GM19324 (cell line): ENCODE data around the gene NUDCD3.

Experiments used
- ATAC-seq: cut with Tn5 transposase; IDR thresholded peaks from one replicate; pipeline ENCODE4 v1.9.1; 2021; ENCODE audit warnings: mild to moderate bottlenecking, moderate library complexity; ENCODE audit not compliant: unreplicated experiment, low FRiP score

The NUDCD3 gene

DNA sequence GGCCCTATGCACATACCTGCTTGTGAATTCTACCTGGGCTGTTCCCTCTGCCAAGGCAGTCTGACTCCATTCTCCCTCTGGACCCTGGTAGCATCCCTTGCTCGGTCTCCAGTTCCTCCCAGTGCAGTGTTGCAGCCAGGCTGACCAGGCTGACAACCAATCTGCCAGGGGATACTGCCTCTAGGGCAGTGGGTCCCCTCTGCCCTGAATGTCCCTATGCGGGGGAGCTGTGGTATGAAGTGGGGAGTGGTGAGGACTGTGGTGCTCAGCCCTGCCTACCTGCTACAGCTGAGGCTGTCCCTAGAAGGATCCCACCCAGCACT is 117.1 kb downstream of the NUDCD3 start:
- no peak for ATAC-seq

DNA sequence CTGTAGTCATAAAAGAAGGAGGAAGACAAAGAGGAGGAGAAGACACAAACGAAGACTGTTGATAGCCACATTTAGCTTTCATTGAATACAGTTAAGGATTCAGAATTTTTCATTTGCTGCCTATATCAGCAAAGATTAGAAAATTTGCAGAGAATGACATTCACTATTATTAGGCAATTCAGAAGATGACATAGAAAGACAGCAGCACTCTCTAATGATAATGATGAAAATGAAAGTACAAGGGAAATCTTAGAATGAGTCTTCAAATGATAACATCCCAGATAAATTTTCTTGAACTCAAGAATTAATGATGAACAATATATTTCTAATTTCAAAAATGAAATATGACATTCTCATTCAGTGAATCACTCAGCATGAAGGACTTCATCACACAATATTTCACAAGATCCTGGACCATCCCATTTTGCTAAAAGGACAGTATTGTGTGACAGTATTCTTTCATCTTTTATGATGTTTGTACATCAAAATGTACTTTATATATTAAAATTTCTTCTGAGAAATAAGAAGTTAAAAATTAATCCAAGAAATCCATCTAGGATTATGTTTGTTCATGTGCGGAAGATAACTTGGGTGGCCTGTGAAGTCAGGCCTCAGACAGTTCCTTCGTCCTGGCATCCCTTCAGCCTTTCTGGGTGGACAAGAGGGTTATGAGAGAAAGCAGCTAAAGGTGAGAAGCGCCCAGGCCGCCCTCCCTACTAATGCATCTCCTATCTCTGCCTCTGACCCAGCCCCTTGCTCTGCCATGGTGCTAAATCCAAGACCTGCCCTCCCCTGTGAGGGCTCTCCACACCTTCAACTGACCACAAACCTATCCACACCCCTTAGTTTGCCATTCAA is 117.7 kb downstream of the NUDCD3 start:
- no peak for ATAC-seq

DNA sequence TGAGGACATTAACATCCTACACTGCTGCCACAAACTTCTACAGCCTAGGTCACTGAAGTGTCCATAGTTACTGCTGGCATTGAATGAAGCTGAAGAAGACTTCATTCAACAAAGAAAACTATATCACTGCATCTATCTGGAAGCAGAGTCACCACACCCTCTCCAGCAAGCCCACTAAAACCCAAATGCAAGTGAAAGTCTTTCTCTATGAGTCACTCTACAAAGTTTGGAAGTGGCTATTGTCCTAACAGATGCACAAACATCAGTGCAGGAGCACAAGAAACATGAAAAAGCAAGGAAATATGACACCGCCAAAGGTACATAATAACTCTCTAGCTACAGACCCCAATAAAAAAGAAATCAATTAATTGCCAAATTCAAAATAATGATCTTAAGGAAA is 121.6 kb downstream of the NUDCD3 start:
- no peak for ATAC-seq

DNA sequence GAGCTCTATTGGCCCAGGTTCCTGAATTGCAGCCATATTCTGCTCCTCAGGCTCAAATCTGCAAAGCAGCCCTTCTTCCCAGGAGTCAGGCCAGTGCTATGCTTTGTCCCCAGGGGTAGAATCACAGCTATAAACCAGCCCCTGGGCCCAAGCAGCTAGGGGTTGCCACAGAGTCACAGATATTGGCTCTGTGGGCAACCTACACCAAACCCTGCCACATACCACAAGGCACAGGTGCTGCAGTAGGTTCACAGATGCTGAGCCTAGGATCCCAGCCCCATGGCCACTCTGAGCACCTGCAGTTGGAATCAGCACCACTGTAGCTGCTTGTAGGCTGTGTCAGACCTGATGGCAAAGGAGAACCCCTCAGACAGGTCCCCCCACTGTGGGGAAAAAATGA is 122.0 kb downstream of the NUDCD3 start:
- ATAC-seq = no peak

DNA sequence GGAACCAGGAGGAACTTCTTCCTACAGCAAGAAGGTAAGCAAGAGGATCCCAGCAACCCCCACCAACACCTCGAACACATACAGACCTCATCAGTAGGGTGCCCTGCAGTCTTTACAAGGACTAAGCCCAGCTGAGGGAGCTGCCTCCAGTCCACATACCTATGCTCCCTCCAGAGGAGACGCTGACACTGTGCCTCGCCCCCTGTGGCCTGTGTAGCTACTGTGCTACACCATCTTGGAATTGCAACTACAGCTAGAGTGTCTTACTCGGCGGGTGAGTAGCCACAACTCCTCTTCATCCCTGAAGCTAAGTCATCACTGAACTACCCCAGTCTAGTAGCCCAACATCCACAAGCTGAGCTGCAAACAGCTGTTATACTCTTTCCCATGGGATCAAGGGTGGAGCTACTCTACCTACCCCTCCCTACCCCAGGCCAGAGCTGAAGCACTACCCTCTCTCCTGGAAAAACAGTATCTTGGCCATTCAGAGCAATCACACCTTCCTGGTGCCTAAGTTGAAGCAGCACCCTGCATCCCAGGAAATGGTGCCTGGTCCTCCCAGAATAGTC is 122.9 kb downstream of the NUDCD3 start:
- no peak for ATAC-seq

DNA sequence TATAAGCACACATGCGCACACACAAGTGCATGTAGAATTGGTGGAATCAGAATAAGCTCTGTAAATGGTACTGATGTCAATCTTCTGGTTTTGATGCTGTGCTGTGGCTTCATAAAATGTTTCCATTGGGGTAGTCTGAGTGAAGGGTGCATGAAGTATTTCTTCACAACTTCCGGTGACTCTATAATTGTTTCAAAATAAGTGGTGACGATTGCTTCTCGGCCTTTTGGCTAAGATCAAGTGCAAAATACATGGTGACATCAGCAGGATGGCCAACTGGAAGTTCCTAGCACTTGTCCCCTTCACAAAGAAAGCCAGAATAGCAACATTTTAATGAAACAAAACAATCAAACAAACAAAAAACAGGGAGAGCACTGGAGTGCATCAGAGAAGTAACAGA is 123.5 kb downstream of the NUDCD3 start:
- ATAC-seq = no peak

DNA sequence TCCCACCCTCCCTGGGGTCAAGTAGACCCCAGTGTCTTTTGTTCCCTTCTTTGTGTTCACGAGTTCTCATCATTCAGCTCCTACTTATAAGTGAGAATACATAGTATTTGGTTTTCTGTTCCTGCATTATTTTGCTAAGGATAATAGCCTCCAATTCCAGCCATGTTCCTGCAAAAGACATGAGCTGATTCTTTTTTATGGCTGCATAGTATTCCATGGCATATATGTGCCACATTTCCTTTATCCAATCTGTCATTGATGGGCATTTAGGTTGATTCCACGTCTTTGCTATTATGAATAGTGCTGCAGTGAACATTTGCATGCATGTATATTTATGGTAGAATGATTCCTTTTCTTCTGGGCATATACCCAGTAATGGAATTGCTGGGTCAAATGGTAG is 136.8 kb downstream of the NUDCD3 start:
- ATAC-seq = no peak

DNA sequence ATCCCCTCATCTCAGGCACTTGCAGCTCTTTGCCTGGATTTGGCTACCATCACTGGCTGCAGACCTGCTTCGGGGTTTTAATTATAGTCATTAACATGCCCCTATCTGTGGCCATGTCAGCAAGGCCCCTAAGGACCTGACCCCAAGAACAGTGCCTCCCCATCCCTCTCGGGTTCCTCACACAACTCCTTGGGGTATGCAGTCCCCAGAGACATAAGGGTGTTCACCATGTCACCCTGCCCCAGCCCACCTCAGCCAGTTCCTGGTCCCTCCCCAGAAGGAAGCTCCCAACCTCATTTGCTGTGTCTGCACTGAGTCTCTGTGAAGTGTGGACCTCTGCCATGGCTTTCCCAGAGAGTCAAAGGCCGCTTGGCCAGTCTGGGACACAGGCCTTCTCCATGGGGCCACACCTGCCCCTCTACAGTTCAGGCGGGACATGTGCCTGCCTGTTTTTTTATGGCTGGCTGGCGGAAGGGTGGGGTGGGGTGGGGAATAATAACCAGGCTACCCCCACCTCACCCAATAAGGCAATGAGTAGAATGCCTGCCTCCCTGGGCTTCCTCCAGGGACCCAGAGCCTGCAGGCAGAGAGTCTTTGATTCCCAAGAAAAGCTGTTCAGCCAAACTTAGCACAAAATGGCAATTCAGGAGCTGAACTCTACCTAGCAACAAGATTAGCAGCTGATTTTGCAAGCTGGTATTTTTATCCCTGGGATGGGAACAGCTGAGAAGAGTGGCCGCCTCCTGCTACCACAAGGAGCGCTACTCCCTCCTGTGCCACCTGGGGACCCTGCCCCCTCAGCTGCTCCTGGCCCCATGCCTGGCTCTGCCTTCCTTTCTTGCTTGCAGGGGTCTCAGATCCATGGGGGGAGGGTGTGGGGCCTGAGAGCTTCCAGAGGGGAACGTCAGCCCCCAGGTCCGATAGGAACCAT is 141.3 kb downstream of the NUDCD3 start:
- no peak for ATAC-seq

DNA sequence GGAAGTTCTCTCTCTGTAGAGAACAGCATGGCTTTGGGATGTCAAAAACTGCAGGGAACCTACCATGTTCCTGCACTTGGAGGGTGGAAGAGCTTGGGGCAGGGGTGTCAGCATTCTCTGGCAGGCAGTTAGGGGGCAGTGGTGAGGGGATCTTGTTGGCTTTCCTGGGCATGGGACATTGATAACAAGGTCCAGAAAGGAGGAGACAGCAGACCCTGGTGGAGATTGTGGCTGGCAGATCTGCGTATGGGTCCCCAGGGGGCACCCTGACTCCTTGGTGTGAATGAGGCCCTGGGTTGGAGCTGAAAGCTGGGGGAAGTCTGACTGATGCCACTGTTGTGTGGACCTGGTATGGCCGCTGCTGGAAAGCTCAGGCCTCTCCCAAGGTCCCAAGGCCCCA is 142.2 kb downstream of the NUDCD3 start:
- ATAC-seq = no peak

DNA sequence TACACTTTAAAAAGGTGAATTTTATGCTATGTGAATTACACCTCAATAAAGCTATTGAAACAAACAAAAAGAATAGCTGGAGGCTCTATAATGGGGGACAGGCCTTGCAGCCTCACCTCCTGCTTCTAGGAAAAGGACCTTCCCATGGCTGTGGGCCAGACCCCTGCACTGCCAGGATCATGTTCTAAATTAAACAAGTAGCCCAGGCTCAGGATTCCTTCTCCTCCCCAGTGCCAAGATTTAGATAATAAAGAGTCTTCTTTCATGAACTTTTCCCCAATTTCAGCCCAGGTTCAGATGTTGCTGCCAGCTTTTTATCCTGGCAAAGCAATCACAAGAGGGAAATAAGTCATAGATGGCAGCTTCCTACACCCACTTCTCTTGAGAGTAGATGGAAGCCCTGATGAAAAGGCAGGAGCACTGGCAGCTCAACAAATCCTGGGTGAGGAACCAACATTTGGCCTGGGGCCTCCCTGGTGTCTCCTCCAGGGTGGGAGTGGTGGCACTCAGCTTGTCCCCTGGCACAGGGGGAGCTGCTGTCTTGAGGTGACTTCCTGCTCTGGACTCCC is 142.8 kb downstream of the NUDCD3 start:
- ATAC-seq = no peak

DNA sequence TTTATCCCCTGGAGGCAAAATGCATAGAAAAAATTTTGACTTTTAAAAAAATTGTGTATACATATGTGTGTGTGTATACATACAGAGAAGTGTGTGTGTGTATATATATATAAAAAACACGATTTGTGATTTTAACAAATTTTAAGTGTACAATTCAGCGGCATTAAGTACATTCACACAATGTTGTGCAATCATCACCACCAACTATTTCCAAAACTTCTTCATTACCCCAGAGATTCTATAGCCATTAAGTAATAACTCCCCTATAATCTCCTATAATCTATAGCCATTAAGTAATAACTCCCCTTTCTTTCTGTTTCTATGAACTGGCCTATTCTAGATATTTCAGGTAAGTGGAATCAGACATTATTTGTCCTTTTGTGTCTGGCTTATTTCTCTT is 144.4 kb downstream of the NUDCD3 start:
- ATAC-seq = no peak

DNA sequence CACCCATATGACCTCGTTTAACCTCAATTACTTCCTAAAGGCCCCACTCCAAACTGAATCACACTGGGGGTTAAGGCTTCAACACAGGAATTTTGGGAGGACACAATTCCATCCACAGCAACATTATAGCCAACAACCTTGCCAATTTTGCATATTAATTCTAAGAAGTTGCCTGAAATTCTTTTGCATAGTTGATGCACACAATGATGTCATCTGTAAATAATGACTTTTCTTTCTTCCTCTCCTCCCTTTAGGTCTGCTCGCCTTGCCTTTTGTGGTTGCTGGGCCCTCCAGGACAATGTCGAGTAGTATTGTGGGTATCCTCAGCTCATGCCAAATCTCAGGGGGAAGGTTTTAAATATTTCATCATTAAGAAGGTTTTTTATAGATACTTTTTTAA is 149.1 kb downstream of the NUDCD3 start:
- ATAC-seq = no peak

DNA sequence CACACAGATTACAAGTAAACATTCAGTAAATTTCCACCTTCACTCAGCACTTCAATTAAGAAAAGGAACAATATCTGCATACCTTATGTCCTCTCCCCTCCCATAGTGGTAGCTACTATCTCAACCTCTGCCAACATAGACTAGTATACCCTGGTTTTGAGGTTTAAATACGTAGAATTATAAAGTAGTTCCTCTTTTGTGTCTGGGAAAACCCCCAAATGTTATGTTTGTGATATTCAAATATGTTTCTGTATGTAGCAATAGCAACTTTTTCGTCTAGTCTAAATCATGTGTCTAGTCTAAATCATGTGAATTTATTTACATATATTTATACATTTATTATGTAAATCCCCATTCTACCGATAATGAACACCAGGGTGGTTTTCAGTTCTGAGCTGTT is 151.9 kb downstream of the NUDCD3 start:
- no peak for ATAC-seq

DNA sequence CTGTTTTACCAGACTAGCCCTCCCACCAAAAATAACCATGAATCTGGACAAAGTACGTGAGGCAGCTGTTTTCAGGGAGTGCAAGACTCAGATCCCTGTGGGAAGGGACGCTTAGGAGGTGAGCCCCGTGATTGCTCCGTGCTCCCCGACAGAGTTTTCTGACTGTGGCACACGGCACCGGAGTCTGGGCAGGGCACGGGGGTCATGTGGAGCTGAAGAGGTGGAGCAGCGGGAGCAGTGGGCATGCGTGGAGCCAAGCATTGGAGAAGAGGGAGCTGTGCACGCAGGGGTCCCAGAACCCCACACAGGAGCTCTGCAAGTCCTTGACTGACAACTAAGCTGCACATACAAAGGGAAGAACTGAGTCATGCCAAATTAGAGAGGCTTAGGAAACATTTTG is 154.0 kb downstream of the NUDCD3 start:
- ATAC-seq = no peak

DNA sequence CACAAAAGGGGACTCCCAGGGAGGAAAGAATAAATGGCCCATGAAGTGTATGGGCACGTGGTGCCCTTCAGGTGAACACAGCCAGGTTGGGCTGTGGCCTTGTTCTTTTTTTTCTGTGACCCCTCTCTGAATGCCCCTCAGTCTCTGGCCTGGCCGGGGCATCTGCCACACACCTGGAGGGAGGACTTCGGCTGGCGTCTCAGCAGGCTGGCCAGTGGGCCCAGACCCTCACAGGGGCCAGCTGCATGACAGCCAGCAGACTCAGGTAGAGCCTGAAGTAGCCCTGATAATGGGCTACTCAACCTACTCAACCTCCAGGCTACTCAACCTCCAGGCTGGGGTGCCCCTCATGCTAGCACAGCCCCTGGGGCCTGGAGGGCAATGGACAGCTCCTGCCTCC is 155.3 kb downstream of the NUDCD3 start:
- no peak for ATAC-seq

DNA sequence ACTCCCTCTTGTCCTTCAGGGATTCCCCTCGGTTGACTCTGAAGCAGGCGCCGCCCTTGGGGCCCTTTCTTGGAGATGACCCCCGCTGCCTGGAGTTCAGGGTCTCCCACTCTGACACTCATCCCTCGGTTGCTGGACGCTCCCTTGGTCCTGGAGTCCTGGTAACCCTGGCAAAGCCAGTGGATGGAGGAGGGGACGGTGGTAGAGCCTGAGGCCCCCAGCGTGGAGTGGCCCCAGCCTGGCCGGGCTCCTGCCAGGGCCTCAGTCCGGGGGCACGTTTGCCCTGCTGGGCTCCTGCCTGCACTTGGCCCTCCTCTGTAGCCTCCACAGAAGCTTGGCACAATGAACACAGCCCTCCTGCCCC is 155.7 kb downstream of the NUDCD3 start:
- ATAC-seq = no peak

DNA sequence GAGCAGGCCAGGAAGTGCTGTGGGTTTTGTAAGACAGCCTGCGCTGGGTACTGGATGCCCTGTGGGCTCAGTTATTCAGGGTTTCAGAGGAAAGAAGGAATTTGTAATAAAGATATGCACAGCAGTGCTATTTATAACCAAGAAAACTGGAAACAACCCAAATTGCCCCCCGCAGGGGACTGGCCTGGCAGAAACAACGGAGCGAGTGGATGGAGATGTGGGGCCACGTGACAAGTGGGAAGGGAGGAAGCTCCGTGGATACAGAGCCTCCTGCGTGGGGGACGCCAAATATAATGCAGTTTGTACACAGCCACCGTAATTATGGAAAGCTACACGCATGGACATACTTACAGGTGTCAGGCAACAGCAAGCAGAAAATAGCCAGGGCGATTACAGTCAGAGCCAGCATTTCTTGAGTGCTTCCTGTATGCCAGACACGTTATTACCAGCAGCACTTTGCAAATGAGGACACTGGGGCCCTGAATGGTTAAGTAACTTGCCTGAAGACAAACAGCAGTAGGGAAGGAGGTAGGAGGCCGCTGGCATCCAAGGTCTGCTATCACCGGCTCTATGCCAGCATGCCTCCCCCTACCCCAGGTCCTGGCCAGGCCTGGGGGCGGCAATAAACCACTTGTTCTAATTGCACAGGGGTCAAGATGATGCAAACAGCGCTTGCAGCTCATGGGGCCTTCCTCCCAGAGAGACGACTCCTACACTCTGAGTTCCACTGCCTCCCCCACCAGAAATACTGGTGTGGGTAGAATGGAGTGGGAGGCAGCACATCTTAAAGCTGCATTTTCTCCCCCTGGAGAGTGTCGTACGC is 156.3 kb downstream of the NUDCD3 start:
- ATAC-seq = no peak

DNA sequence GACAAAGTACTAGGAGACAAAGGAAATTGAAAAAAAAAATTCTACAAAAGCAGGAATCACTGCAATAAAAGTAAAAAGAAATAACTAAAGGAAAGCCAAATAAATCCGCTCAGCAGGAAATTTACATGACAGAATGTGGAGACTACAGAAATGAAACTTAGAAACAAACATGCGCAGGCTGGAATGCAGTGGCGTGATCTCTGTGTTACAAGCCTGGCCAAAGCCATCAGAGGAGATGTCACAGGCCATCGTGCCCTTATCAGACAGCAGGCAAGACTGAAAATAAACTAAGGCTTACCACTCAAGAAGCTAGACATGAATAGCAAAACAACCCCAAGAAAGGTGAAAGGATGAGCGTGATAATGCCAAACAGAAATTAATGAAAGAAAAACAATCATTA is 158.8 kb downstream of the NUDCD3 start:
- no peak for ATAC-seq

DNA sequence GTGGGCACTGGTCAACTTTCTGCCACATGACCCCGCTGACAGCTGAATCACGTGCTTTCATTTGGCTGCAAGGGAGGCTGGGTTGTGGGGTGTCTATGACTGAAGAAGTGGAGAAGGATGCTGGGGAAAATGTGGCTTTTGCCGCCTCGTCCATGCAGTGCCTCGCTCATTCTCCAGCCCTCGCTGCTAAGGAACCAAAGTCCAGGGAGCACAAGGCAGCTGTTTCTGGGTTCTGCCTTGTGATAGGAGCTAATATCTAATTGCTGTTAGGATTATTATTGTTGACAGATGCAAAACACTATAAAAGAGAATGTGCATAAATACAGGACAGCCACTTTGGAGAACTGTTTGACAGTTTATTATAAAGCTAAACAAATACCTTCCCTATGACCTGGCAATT is 160.1 kb downstream of the NUDCD3 start:
- ATAC-seq = no peak

DNA sequence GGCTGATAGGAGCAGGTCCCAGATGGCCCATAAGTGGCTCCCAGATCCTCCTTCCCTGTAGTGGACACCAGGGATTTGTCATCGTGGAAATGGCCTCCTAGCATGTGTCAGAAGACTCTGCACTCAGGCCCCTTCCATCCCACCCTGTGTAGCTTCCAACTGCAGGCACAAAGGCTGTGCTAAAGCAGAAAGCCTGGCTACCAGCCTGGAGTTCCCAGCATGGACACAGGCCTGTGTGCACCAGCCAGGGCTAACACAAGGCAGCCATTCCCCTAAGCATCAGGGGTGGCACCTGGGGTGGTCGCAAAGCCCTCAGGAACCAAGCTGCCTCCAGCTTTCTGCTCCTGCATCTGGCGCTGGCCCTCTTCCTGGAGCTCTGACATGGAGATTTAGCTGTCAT is 160.6 kb downstream of the NUDCD3 start:
- no peak for ATAC-seq
